WTC11 (cell line): ENCODE measurements around the gene ATL1. TPM values are rescaled to one million over a fixed set of nuclear protein-coding genes. Genes with fewer than 3 reads are reported as not detected.
A peak's percentile ranks its signal among the peaks of the same experiment; 100 is the strongest.

Experiments used
- ATAC-seq: fragments of 200-7000 bp; cut with Tn5 transposase; 2 replicates; pipeline ENCODE4 v1.10.0; 2021; ENCODE audit warnings: mild to moderate bottlenecking, moderate library complexity
- CTCF ChIA-PET: fragments of 300-600 bp; sonication (Branson Sonifier 250); formaldehyde crosslinking; loops from one replicate; lab custom pipeline; 2021; ENCODE audit warnings: antibody characterized with exemption; lab: Charles Lee
- POLR2A ChIA-PET: fragments of 350-600 bp; sonication (Branson Sonifier 250); formaldehyde crosslinking; loops from one replicate; lab custom pipeline; 2021; ENCODE audit warnings: antibody characterized with exemption; lab: Charles Lee
- DNase-seq: peaks from one replicate; pipeline ENCODE4 v3.0.0; 2021; ENCODE audit warnings: low spot score
- H3K27ac Mint-ChIP-seq: 2 replicates; pipeline ENCODE4 v1.8.0; 2021; ENCODE audit warnings: mixed read lengths
- H3K27me3 Mint-ChIP-seq: 2 replicates; pipeline ENCODE4 v1.8.0; 2021; ENCODE audit warnings: low read depth, mild to moderate bottlenecking, moderate library complexity, mixed read lengths
- H3K36me3 Mint-ChIP-seq: 2 replicates; pipeline ENCODE4 v1.8.0; 2021; ENCODE audit warnings: mixed read lengths
- H3K4me1 Mint-ChIP-seq: 2 replicates; pipeline ENCODE4 v1.8.0; 2022; ENCODE audit warnings: mixed read lengths
- H3K4me3 Mint-ChIP-seq: 2 replicates; pipeline ENCODE4 v1.8.0; 2021; ENCODE audit warnings: mild to moderate bottlenecking, moderate library complexity, mixed read lengths
- H3K9me3 Mint-ChIP-seq: 2 replicates; pipeline ENCODE4 v1.8.0; 2021; ENCODE audit warnings: mixed read lengths
- ARID4B ChIP-seq: sonication (generic); formaldehyde crosslinking; IDR thresholded peaks from 2 replicates; pipeline ENCODE4 v1.8.0; 2023; ENCODE audit warnings: missing genetic modification reagents, mild to moderate bottlenecking, borderline replicate concordance
- ATF6 ChIP-seq: sonication (generic); formaldehyde crosslinking; IDR thresholded peaks from 2 replicates; pipeline ENCODE4 v1.8.1; 2023; ENCODE audit warnings: mild to moderate bottlenecking, missing genetic modification reagents
- CTCF ChIP-seq: fragments of 200-600 bp; IDR thresholded peaks from 2 replicates; pipeline ENCODE4 v1.8.0; 2022; ENCODE audit warnings: antibody characterized with exemption
- E2F1 ChIP-seq: sonication (generic); formaldehyde crosslinking; IDR thresholded peaks from 2 replicates; pipeline ENCODE4 v1.8.0; 2022; ENCODE audit warnings: mild to moderate bottlenecking, missing genetic modification reagents
- EMX1 ChIP-seq: fragments of 250-450 bp; sonication (Bioruptor Pico); IDR thresholded peaks from 2 replicates; pipeline ENCODE4 v1.8.0; 2021; ENCODE audit warnings: mild to moderate bottlenecking
- ESRRA ChIP-seq: sonication (generic); formaldehyde crosslinking; IDR thresholded peaks from 2 replicates; pipeline ENCODE4 v1.8.1; 2022; ENCODE audit warnings: mild to moderate bottlenecking, missing genetic modification reagents, borderline replicate concordance
- FOXK1 ChIP-seq: sonication (generic); formaldehyde crosslinking; IDR thresholded peaks from 2 replicates; pipeline ENCODE4 v1.8.0; 2022; ENCODE audit warnings: mild to moderate bottlenecking, moderate library complexity, missing genetic modification reagents
- GABPB1 ChIP-seq: sonication (generic); formaldehyde crosslinking; IDR thresholded peaks from 2 replicates; pipeline ENCODE4 v1.8.1; 2023; ENCODE audit warnings: mild to moderate bottlenecking, missing genetic modification reagents
- GTF2I ChIP-seq: fragments of 250-450 bp; sonication (Bioruptor Pico); conservative IDR thresholded peaks from 2 replicates; pipeline ENCODE4 v1.4.0; 2021; ENCODE audit warnings: mild to moderate bottlenecking
- JAZF1 ChIP-seq: fragments of 250-450 bp; sonication (Bioruptor Pico); IDR thresholded peaks from 2 replicates; pipeline ENCODE4 v1.9.0; 2021; ENCODE audit warnings: moderate library complexity, mild to moderate bottlenecking, inconsistent platforms
- MLX ChIP-seq: sonication (generic); formaldehyde crosslinking; IDR thresholded peaks from 2 replicates; pipeline ENCODE4 v1.8.1; 2023; ENCODE audit warnings: mild to moderate bottlenecking, missing genetic modification reagents, moderate library complexity
- NR1H2 ChIP-seq: sonication (generic); formaldehyde crosslinking; IDR thresholded peaks from 2 replicates; pipeline ENCODE4 v1.9.0; 2021; ENCODE audit warnings: mild to moderate bottlenecking, moderate library complexity, missing genetic modification reagents
- OVOL2 ChIP-seq: fragments of 250-450 bp; sonication (Bioruptor Pico); IDR thresholded peaks from 2 replicates; pipeline ENCODE4 v1.9.0; 2021; ENCODE audit warnings: mild to moderate bottlenecking, borderline replicate concordance
- SMAD3 ChIP-seq: sonication (generic); formaldehyde crosslinking; IDR thresholded peaks from 2 replicates; pipeline ENCODE4 v1.8.0; 2022; ENCODE audit warnings: missing genetic modification reagents, mild to moderate bottlenecking, borderline replicate concordance
- TEAD1 ChIP-seq: sonication (generic); formaldehyde crosslinking; IDR thresholded peaks from 2 replicates; pipeline ENCODE4 v1.8.0; 2022; ENCODE audit warnings: mild to moderate bottlenecking, missing genetic modification reagents
- ZBTB43 ChIP-seq: sonication (generic); formaldehyde crosslinking; IDR thresholded peaks from 2 replicates; pipeline ENCODE4 v1.8.1; 2023; ENCODE audit warnings: mild to moderate bottlenecking, missing genetic modification reagents
- ZNF232 ChIP-seq: sonication (generic); formaldehyde crosslinking; IDR thresholded peaks from 2 replicates; pipeline ENCODE4 v1.8.0; 2022; ENCODE audit warnings: mild to moderate bottlenecking, missing genetic modification reagents
- ZNF416 ChIP-seq: fragments of 250-450 bp; sonication (Bioruptor Pico); IDR thresholded peaks from 2 replicates; pipeline ENCODE4 v1.9.0; 2021; ENCODE audit warnings: mild to moderate bottlenecking, inconsistent platforms
- total RNA-seq: library from RNA; stranded (reverse); gene quantifications from 3 replicates; pipeline ENCODE4 v1.2.3, GENCODE V29; 2021

ATL1 gene
- total RNA-seq, 1 experiment from 2014 or later = 3.7 TPM

GRCh38 chr14:50619569-50620141 is 59.7 kb downstream of the ATL1 start:
- Mint-ChIP-seq H3K27ac (no peak overlapping the region; the same call in 1 of the 2 replicates), H3K4me3 (no peak overlapping the region), H3K9me3 (no peaks in the 10 kb centered on the region), H3K36me3 (no peaks in the 10 kb centered on the region), H3K4me1 (no peaks in the 10 kb centered on the region), H3K27me3 (no peaks in the 10 kb centered on the region)
- TF ChIP-seq E2F1 (CRISPR knock-in tag) (no peak), CTCF (0 out of 2 replicates have a peak, but pooled peaks have one; percentile 31), NR1H2 (CRISPR knock-in tag) (no peak), ARID4B (no peak)
- ATAC-seq (peak; percentile 71), DNase-seq (no peak)
- ChIA-PET CTCF (interaction anchor here (0.6 to 2.2 kb wide), 8 partner anchors 8 to 154 kb away, joined by 3 to 12 read pairs (median 6); partner anchors contain the start of gene ATL1), POLR2A (no interaction called here)

- H3K9me3 Mint-ChIP-seq = no peaks in the 10 kb centered on the region
- no peaks in the 10 kb centered on the region for H3K36me3 Mint-ChIP-seq
- no peak for TF ChIP-seq FOXK1 (CRISPR knock-in tag)
- no peak for TF ChIP-seq EMX1 (CRISPR knock-in tag)
- TF ChIP-seq GABPB1 = no peak
- TF ChIP-seq CTCF = no peak
- DNase-seq (no peak), ATAC-seq (no peak)
- no peaks in the 10 kb centered on the region for H3K27me3 Mint-ChIP-seq
- 0 out of 2 replicates have a peak overlapping the region, but pooled peaks have one; percentile 2 for H3K27ac Mint-ChIP-seq
- H3K4me3 Mint-ChIP-seq = no peak overlapping the region
- ChIA-PET CTCF (interaction anchor here (1.2 to 2.2 kb wide), 6 partner anchors 8 to 153 kb away, joined by 3 to 12 read pairs (median 6); partner anchors contain the start of gene ATL1), POLR2A (no interaction called here)
- no peaks in the 10 kb centered on the region for H3K4me1 Mint-ChIP-seq
Observed at GRCh38 chr14:50620341-50620740, 60.4 kb downstream of the ATL1 start.

GRCh38 chr14:50622978-50623377 is 63.0 kb downstream of the ATL1 start:
- ChIA-PET POLR2A (no interaction called here), CTCF (no interaction called here)
- Mint-ChIP-seq H3K4me3 (no peak overlapping the region), H3K9me3 (no peaks in the 10 kb centered on the region), H3K27me3 (no peaks in the 10 kb centered on the region), H3K4me1 (no peaks in the 10 kb centered on the region), H3K27ac (no peak overlapping the region), H3K36me3 (no peaks in the 10 kb centered on the region)
- DNase-seq = no peak
- no peak for ATAC-seq
- TF ChIP-seq OVOL2 (CRISPR knock-in tag) (no peak), TEAD1 (CRISPR knock-in tag) (no peak), GABPB1 (no peak), ZBTB43 (CRISPR knock-in tag) (no peak), ATF6 (CRISPR knock-in tag) (no peak), GTF2I (CRISPR knock-in tag) (no peak), MLX (no peak), JAZF1 (no peak), ZNF232 (CRISPR knock-in tag) (no peak), ZNF416 (CRISPR knock-in tag) (no peak), ESRRA (CRISPR knock-in tag) (no peak), SMAD3 (no peak), FOXK1 (CRISPR knock-in tag) (no peak)
